IPS-15b (cell line): ENCODE results near the gene LRSAM1.

Source experiments
- H3K27me3 ChIP-seq: one replicate; pipeline ENCODE4 v1.6.1; 2013; ENCODE audit warnings: low read length; ENCODE audit not compliant: control insufficient read depth, insufficient read depth
- H3K36me3 ChIP-seq: one replicate; pipeline ENCODE4 v1.6.1; 2013; ENCODE audit warnings: low read length; ENCODE audit not compliant: control insufficient read depth, insufficient read depth
- H3K4me1 ChIP-seq: one replicate; pipeline ENCODE4 v1.6.1; 2013; ENCODE audit warnings: mild to moderate bottlenecking, low read length; ENCODE audit not compliant: control insufficient read depth, insufficient read depth
- H3K4me3 ChIP-seq: one replicate; pipeline ENCODE4 v1.5.1; 2013; ENCODE audit warnings: low read depth, low read length
- H3K9ac ChIP-seq: one replicate; pipeline ENCODE4 v1.6.1; 2013; ENCODE audit warnings: low read depth, mild to moderate bottlenecking, low read length
- H3K9me3 ChIP-seq: one replicate; pipeline ENCODE4 v1.6.1; 2013; ENCODE audit warnings: mild to moderate bottlenecking, low read length; ENCODE audit not compliant: control insufficient read depth, insufficient read depth

LRSAM1 gene

GRCh38 chr9:127430415-127430814, 20.9 kb upstream of the LRSAM1 start:
- no peak overlapping the region for H3K9ac ChIP-seq
- H3K36me3 ChIP-seq = peaks cover 23% of the 10 kb centered on the region
- H3K4me3 ChIP-seq = no peak overlapping the region
- no peaks in the 10 kb centered on the region for H3K9me3 ChIP-seq
- H3K27me3 ChIP-seq = no peaks in the 10 kb centered on the region
- no peaks in the 10 kb centered on the region for H3K4me1 ChIP-seq

DNA sequence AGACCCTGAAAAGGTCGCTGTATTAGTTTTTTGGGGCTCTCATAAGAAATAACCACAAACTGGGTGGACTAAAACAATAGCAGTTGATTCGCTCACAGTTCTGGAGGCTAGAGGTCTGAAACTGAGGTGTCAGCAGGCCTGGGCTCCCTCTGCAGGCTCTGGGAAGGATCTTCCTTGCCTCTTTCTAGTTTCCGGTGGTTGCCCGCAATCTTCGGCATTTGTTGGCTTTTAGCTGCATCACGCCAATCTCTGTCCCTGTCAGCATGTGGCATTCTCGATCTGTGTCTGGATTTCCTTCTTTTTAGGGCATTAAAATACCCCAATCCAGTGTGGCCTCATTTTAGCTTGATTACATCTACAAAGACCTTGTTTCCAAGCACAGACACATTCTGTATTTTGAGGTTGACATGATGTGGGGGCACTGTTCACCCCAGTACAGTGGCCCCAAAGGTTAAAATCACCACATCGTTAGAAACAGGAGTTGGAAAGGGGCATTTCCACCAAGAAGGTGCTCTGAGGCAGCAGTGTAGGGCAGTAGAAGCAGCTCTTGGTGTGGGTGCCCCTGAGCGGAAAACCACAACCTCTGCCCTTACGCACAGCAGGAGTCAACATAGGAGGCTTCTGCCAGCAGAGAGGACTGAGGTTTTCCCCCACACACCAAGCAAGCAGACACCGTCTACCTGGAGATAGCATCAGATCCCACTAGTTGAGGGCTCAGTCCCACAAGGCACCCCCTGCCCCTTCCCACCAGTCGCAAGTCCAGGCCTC, 13.6 kb upstream of the LRSAM1 start:
- no peaks in the 10 kb centered on the region for H3K27me3 ChIP-seq
- H3K36me3 ChIP-seq = peaks cover 56% of the 10 kb centered on the region
- no peak overlapping the region for H3K4me3 ChIP-seq
- H3K9ac ChIP-seq = no peak overlapping the region
- no peaks in the 10 kb centered on the region for H3K4me1 ChIP-seq
- no peaks in the 10 kb centered on the region for H3K9me3 ChIP-seq

DNA sequence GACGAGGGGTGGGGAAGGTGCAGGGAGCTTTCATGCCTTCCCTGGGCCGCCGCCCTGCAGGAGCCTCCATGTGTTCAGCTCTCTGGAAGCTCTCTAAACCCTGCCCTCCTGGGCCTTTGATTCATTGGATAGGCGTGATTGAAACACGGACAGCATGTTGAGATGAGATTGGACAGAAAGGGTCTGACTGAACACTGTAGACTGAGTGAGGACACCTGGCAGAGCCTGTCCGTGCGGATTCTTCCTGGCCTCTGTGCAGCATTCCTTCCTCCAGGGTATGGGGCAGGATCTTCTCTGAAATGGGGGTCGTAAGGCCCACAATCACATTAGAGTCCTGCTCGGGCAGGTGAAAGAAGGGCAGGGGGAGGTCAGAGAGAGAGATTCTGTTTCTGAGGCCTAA, 12.9 kb upstream of the LRSAM1 start:
- no peaks in the 10 kb centered on the region for H3K4me1 ChIP-seq
- H3K36me3 ChIP-seq = peaks cover 53% of the 10 kb centered on the region
- no peaks in the 10 kb centered on the region for H3K27me3 ChIP-seq

GRCh38 chr9:127444283-127444920, 6.9 kb upstream of the LRSAM1 start:
- peaks cover 60% of the 10 kb centered on the region for H3K36me3 ChIP-seq
- no peak overlapping the region for H3K9ac ChIP-seq
- H3K4me1 ChIP-seq = no peaks in the 10 kb centered on the region
- no peaks in the 10 kb centered on the region for H3K9me3 ChIP-seq
- H3K27me3 ChIP-seq = no peaks in the 10 kb centered on the region
- no peak overlapping the region for H3K4me3 ChIP-seq

More for the DNA sequence above, 12.9 kb upstream of the LRSAM1 start:
- Histone ChIP-seq H3K9ac (no peak overlapping the region), H3K9me3 (no peaks in the 10 kb centered on the region), H3K4me3 (no peak overlapping the region)

- H3K9ac ChIP-seq = no peak overlapping the region
- H3K27me3 ChIP-seq = no peaks in the 10 kb centered on the region
- no peaks in the 10 kb centered on the region for H3K9me3 ChIP-seq
- H3K36me3 ChIP-seq = peaks cover 65% of the 10 kb centered on the region
- H3K4me1 ChIP-seq = no peaks in the 10 kb centered on the region
- no peak overlapping the region for H3K4me3 ChIP-seq
Measured at GRCh38 chr9:127444921-127445850, 6.1 kb upstream of the LRSAM1 start.

- Histone ChIP-seq H3K4me1 (no peaks in the 10 kb centered on the region), H3K36me3 (peaks cover 68% of the 10 kb centered on the region), H3K4me3 (no peak overlapping the region), H3K9ac (no peak overlapping the region), H3K27me3 (no peaks in the 10 kb centered on the region), H3K9me3 (no peaks in the 10 kb centered on the region)
Measured at GRCh38 chr9:127445851-127446712, 5.2 kb upstream of the LRSAM1 start.

GRCh38 chr9:127446713-127447415, 4.4 kb upstream of the LRSAM1 start:
- Histone ChIP-seq H3K4me1 (no peaks in the 10 kb centered on the region), H3K9me3 (no peaks in the 10 kb centered on the region), H3K4me3 (no peak overlapping the region), H3K9ac (no peak overlapping the region), H3K27me3 (no peaks in the 10 kb centered on the region), H3K36me3 (peaks cover 65% of the 10 kb centered on the region)

DNA sequence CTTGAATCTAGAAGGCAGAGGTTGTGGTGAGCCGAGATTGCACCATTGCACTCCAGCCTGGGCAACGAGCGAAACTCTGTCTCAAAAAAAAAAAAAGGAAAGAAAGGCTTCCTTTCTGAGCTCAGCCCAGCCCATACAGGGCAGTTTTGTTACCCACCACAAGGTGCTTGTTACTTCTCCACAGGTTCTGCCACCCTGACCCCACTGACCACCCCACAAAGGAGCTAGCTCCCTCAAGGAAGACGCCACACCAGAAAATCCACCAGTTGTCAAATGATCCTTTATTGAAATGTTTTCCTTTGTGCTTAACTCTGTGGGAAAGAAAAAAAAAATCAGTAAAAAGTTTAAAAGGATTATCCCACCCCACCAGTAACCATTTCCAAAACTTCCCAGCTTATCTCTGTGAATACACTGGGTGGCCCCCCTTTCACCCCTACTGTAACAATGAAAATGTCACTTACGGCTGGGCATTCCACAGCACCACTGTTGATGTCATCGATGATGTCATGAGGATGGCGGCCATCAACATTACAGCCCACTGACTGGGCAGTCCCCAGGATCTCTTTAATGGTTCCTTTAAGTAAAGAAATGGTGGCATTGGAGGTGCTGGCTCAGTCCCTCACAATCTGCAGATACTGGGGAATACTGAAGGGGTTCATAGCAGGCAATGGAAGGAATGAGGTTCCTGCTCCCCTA, 3.7 kb upstream of the LRSAM1 start:
- no peaks in the 10 kb centered on the region for H3K9me3 ChIP-seq
- no peaks in the 10 kb centered on the region for H3K27me3 ChIP-seq
- H3K4me1 ChIP-seq = peaks cover 3% of the 10 kb centered on the region
- no peak overlapping the region for H3K9ac ChIP-seq
- H3K36me3 ChIP-seq = peaks cover 65% of the 10 kb centered on the region
- peak overlapping the region; percentile 95 for H3K4me3 ChIP-seq

GRCh38 chr9:127448112-127448805, 3.1 kb upstream of the LRSAM1 start:
- Histone ChIP-seq H3K9me3 (no peaks in the 10 kb centered on the region), H3K27me3 (no peaks in the 10 kb centered on the region), H3K4me1 (peaks cover 3% of the 10 kb centered on the region), H3K9ac (peak overlapping the region; percentile 100), H3K4me3 (peak overlapping the region; percentile 95), H3K36me3 (peaks cover 68% of the 10 kb centered on the region)
